Measurements from ENCODE around the gene GPATCH1.
"Not testable (repeated sequence)": the region's sequence is repeated elsewhere in the genome, so short reads cannot be mapped to it uniquely, and the experiment has no call there.

The GPATCH1 gene

GRCh38 chr19:33163481-33163880, 82.5 kb downstream of the GPATCH1 start:
- DNase-seq: no peak

GRCh38 chr19:33166037-33166436, 85.1 kb downstream of the GPATCH1 start:
- DNase-seq: not testable (repeated sequence)

- DNase-seq: no peak
Observed at GRCh38 chr19:33167438-33167837, 86.5 kb downstream of the GPATCH1 start.

- no peak for DNase-seq
Observed at GRCh38 chr19:33168528-33168927, 87.5 kb downstream of the GPATCH1 start.

- no peak for DNase-seq
Observed at GRCh38 chr19:33171222-33171795, 90.3 kb downstream of the GPATCH1 start.

GRCh38 chr19:33171916-33172359, 91.0 kb downstream of the GPATCH1 start:
- peak; percentile 71 for DNase-seq

GRCh38 chr19:33174186-33174585, 93.2 kb downstream of the GPATCH1 start:
- no peak for DNase-seq

GRCh38 chr19:33175156-33175782, 94.3 kb downstream of the GPATCH1 start:
- DNase-seq: no peak

- DNase-seq: peak; percentile 30
Observed at GRCh38 chr19:33175886-33176669, 95.1 kb downstream of the GPATCH1 start.

- peak; percentile 99 for DNase-seq
Observed at GRCh38 chr19:33176670-33177416, 95.9 kb downstream of the GPATCH1 start.

GRCh38 chr19:33177417-33177979, 96.5 kb downstream of the GPATCH1 start:
- no peak for DNase-seq

All from fibroblast of skin of right biceps (primary cell).